Measurements from ENCODE around the gene SPSB1.

- TF ChIP-seq CTCF (IDR thresholded peaks at IDR 0.05) (no peak), EP300 (IDR thresholded peaks at IDR 0.05) (no peak)
Measured at GRCh38 chr1:9271283-9271682, 21.4 kb upstream of the SPSB1 start.
